Activated gamma-delta T cell (primary cell): Measurements from ENCODE around the gene RAB6D.
"Not testable (repeated sequence)": the region's sequence is repeated elsewhere in the genome, so short reads cannot be mapped to it uniquely, and the experiment has no call there.

Source experiments
- DNase-seq: peaks from one replicate; lab custom pipeline; 2025; lab: John Stamatoyannopoulos, UW

Gene RAB6D

GRCh38 chr2:131366643-131367042 lies 2.7 kb upstream of the RAB6D start:
- DNase-seq, result no peak

DNA sequence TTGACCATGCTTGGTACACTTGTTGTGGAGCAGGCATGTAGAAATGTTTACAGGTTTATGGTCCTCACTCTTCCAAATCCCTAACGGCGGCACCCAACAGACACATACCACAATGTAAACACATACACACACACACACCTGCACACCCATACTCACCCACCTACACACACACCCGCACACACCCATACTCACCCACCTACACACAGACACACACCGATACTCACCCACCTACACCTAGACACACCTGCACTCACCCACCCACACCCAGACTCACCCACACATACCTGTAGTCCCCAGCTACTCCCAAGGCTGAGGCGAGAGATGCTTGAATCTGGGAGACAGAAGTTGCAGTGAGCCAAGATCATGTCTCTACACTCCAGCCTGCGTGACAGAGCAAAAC lies 1.5 kb upstream of the RAB6D start:
- DNase-seq, result no peak

DNA sequence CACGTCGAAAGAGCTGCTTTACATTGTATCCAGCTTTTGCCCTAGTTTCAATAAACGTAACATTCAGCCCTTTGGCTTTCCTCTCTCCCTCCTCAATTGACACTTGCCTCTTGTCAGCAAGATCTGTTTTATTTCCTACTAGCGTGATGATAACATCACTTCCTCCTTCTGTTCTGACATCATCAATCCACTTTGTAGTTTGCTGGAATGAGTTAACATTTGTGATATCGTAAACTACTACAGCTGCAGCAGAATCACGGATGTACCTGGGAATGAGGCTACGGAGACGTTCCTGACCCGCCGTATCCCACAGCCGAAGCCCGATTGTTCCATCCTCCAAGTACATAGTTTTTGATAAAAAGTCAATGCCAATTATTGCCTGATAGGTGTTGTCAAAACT lies 755 bp downstream of the RAB6D start:
- DNase-seq, result not testable (repeated sequence)

GRCh38 chr2:131361773-131362172 lies 2.2 kb downstream of the RAB6D start:
- not testable (repeated sequence) for DNase-seq

DNA sequence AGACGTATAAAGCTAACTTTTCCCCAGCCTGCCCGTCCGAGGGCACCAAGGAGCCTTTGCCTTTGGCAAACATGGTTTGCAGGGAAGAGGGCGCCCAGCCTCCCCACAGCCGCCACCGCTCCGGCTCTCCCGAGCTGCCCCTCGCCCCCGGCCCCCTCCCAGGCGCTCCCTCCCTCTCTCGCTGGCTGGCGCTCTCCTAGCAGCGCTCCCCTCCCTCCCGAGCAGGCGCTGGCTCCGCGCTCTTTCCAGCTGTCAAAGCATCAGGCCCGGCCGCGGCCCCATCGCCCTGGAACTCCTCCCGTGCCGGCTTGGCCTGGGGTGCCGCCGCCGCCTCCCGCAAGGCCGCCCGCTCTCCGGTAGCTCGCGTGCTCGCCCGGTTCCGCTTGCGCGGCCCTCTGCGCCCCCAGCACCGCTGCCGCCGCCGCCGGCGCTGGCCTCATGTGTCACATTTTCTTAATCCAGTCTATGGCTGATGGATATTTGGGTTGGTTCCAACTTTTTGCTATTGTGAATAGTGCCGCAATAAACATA lies 10.7 kb downstream of the RAB6D start:
- not testable (repeated sequence) for DNase-seq

GRCh38 chr2:131349021-131349420 lies 14.9 kb downstream of the RAB6D start:
- no peak for DNase-seq

DNA sequence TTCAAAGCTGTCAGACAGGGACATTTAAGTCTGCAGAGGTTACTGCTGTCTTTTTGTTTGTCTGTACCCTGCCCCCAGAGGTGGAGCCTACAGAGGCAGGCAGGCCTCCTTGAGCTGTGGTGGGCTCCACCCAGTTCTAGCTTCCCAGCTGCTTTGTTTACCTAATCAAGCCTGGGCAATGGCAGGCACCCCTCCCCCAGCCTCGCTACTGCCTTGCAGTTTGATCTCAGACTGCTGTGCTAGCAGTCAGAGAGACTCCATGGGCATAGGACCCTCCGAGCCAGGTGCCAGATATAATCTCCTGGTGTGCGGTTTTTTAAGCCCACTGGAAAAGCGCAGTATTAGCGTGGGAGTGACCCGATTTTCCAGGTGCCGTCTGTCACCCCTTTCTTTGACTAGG lies 16.9 kb downstream of the RAB6D start:
- not testable (repeated sequence) for DNase-seq

- not testable (repeated sequence) for DNase-seq
Measured at GRCh38 chr2:131339307-131339706, 24.7 kb downstream of the RAB6D start.

GRCh38 chr2:131335319-131335718 lies 28.6 kb downstream of the RAB6D start:
- DNase-seq, result not testable (repeated sequence)

GRCh38 chr2:131332709-131333108 lies 31.3 kb downstream of the RAB6D start:
- DNase-seq, result not testable (repeated sequence)

- not testable (repeated sequence) for DNase-seq
Measured at GRCh38 chr2:131331000-131331399, 33.0 kb downstream of the RAB6D start.

GRCh38 chr2:131322209-131322608 lies 41.8 kb downstream of the RAB6D start:
- DNase-seq, result no peak

DNA sequence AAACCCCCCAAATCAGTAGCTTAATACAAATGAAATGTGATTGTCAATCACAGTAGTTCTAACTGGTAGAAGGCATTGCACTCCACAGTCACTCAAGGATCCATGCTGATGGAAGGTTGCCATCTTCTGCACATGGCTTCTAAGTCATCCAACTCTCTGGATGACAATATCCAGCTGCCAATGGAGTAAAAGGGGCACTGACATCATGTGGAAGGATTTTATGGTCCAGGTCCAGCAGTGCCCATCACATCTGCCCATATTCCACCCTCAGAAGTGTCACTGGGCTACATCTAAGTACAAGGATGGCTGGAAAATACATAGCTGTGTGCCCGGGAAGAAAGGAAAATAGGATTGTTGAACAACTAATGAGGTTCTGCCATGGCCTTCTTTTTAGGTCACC lies 42.6 kb downstream of the RAB6D start:
- not testable (repeated sequence) for DNase-seq

DNA sequence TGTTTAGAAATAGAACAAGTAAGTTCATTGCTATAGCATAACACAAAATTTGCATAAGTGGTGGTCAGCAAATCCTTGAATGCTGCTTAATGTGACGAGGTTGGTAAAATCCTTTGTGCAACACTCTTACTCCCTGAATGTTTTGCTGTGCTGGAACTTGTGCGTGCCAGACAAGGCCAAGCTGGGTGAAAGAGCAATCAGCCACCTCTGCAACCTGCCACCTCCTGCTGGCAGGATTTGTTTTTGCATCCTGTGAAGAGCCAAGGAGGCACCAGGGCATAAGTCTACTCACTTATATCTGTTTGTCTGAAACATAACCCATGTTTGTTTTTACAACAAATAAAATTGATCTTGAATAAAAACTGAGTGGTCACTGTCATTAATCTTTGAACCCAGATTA lies 53.0 kb downstream of the RAB6D start:
- DNase-seq, result not testable (repeated sequence)
